Lung (tissue), 12 donors: Measurements from ENCODE around the gene EPHB1. TPM values are rescaled to one million over a fixed set of nuclear protein-coding genes. Genes with fewer than 3 reads are reported as not detected.

ENCODE experiments used
- ATAC-seq: fragments of 200-7000 bp; cut with Tn5 transposase; one replicate; pipeline ENCODE4 v1.9.1; 2020; ENCODE audit warnings: moderate number of reproducible peaks; ENCODE audit not compliant: insufficient read depth, low FRiP score
- DNase-seq, 3 donors: peaks; one replicate each; pipeline ENCODE4 v3.0.0-alpha.2; 2013 to 2017
- H3K27ac ChIP-seq, 2 donors: one replicate each; pipeline ENCODE4 v1.5.1; 2013; ENCODE audit warnings: mild to moderate bottlenecking in 2 of 2, moderate library complexity in 2 of 2, control low read depth in 1 of 2, inconsistent platforms in 1 of 2, low read depth in 1 of 2, low read length in 1 of 2
- H3K27me3 ChIP-seq, 3 donors: one replicate each; pipeline ENCODE4 v1.5.1; 2013; ENCODE audit warnings: low read length in 2 of 3; ENCODE audit not compliant: control insufficient read depth in 3 of 3, insufficient read depth in 3 of 3
- H3K36me3 ChIP-seq, 4 donors: one replicate each; pipeline ENCODE4 v1.5.1; 2013; ENCODE audit warnings: low read length in 4 of 4, mild to moderate bottlenecking in 1 of 4, moderate library complexity in 1 of 4; ENCODE audit not compliant: control insufficient read depth in 4 of 4, insufficient read depth in 4 of 4
- H3K4me1 ChIP-seq, 5 donors: one replicate each; pipeline ENCODE4 v1.5.1; 2013; ENCODE audit warnings: low read length in 5 of 5, mild to moderate bottlenecking in 2 of 5, moderate library complexity in 1 of 5; ENCODE audit not compliant: control insufficient read depth in 5 of 5, insufficient read depth in 5 of 5
- H3K4me3 ChIP-seq: one replicate; pipeline ENCODE4 v1.5.1; 2013; ENCODE audit warnings: mild to moderate bottlenecking, control low read depth, moderate library complexity
- H3K9ac ChIP-seq, 2 donors: one replicate each; pipeline ENCODE4 v1.5.1; 2013; ENCODE audit warnings: low read length in 2 of 2, control low read depth in 1 of 2; ENCODE audit not compliant: insufficient read depth in 1 of 2
- H3K9me3 ChIP-seq, 4 donors: one replicate each; pipeline ENCODE4 v1.5.1; 2013; ENCODE audit warnings: low read length in 3 of 4, mild to moderate bottlenecking in 1 of 4, moderate library complexity in 1 of 4; ENCODE audit not compliant: control insufficient read depth in 4 of 4, insufficient read depth in 3 of 4
- WGBS, 2 donors: extraction: QIAGEN DNeasy Blood & Tissue Kit; methylation state at CpG; one replicate each; pipeline ENCODE4 v1.1.7; 2013; 5-methylcytosine and 5-hydroxymethylcytosine counted together
- polyA plus RNA-seq, 2 donors: library from polyadenylated mRNA; stranded (reverse); fragments of 200-250 nt; gene quantifications; one replicate each; pipeline ENCODE4 v1.2.1, GENCODE V29; 2013
- total RNA-seq, 2 donors: library from RNA; depleted of rRNA in 1 of 2; stranded (reverse); fragments of >200 nt in 1 of 2; gene quantifications; one replicate each; pipeline ENCODE4 v1.2.1, GENCODE V29; 2014 to 2021
- TF ChIP-seq, protein P1 (sequence below): IDR thresholded peaks from 2 replicates; pipeline ENCODE4 v1.5.1; 2012; ENCODE audit warnings: mild to moderate bottlenecking; ENCODE audit errors: control extremely low read depth, extremely low read depth
- donor health status: control.
- donor health status: control.
- donor health status: Bipolar disorder and iron deficiency.
- donor health status: healthy.
- donor health status: DM: yes; HTN: yes; CAD: no.

The EPHB1 gene
- total and polyA plus RNA-seq, 4 donors, result 0.30 to 6.3 (median 2.1) TPM

DNA sequence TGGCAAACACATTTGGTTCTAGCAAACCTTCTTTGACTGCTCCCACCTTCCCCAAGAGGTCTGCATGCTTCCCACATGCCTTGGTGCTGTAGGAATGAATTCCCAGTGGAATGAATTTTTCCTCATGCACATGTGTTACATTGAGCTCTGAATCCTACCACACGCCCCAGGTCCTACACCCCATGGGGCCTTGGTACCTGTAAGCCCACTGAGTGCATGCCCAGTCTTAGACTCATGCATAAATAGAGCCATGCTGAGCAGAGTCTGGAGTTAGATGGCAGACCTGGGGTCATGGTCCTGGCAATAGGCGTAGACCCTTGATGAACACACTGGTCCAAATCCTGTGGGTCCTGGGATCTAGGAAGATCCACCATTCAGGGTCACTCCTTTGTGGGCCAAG, 81.8 kb downstream of the EPHB1 start:
- TF ChIP-seq, protein P1, sequence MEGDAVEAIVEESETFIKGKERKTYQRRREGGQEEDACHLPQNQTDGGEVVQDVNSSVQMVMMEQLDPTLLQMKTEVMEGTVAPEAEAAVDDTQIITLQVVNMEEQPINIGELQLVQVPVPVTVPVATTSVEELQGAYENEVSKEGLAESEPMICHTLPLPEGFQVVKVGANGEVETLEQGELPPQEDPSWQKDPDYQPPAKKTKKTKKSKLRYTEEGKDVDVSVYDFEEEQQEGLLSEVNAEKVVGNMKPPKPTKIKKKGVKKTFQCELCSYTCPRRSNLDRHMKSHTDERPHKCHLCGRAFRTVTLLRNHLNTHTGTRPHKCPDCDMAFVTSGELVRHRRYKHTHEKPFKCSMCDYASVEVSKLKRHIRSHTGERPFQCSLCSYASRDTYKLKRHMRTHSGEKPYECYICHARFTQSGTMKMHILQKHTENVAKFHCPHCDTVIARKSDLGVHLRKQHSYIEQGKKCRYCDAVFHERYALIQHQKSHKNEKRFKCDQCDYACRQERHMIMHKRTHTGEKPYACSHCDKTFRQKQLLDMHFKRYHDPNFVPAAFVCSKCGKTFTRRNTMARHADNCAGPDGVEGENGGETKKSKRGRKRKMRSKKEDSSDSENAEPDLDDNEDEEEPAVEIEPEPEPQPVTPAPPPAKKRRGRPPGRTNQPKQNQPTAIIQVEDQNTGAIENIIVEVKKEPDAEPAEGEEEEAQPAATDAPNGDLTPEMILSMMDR, result no peak
- DNase-seq, result no peak
- Histone ChIP-seq H3K27me3 (no peaks in the 10 kb centered on the region), H3K9ac (no peak overlapping the region), H3K9me3 (peaks cover 0 to 9% (median 0%) of the 10 kb centered on the region in 4 donors), H3K4me1 (no peaks in the 10 kb centered on the region), H3K27ac (no peak overlapping the region), H3K4me3 (no peak overlapping the region), H3K36me3 (no peaks in the 10 kb centered on the region)
- 93 to 95% methylated on average over 2 of the region's 2 CpGs for WGBS, 2 donors
- ATAC-seq, result no peak

GRCh38 chr3:134877788-134878187, 82.7 kb downstream of the EPHB1 start:
- ATAC-seq, result no peak
- H3K27ac ChIP-seq, result no peak overlapping the region
- no peaks in the 10 kb centered on the region for H3K4me1 ChIP-seq
- no peak for DNase-seq
- no peak overlapping the region for H3K4me3 ChIP-seq
- TF ChIP-seq, protein P1, result no peak
- WGBS, 2 donors, result 84 to 94% methylated on average over 5 of the region's 5 CpGs
- H3K36me3 ChIP-seq, result no peaks in the 10 kb centered on the region
- H3K9ac ChIP-seq, result no peak overlapping the region
- H3K27me3 ChIP-seq, result no peaks in the 10 kb centered on the region
- H3K9me3 ChIP-seq, result peaks cover 0 to 9% (median 0%) of the 10 kb centered on the region in 4 donors

GRCh38 chr3:134879990-134880389, 84.9 kb downstream of the EPHB1 start:
- Histone ChIP-seq H3K36me3 (no peaks in the 10 kb centered on the region), H3K27me3 (no peaks in the 10 kb centered on the region), H3K9ac (no peak overlapping the region), H3K27ac (no peak overlapping the region), H3K9me3 (peaks cover 0 to 9% (median 0%) of the 10 kb centered on the region in 4 donors), H3K4me1 (no peaks in the 10 kb centered on the region), H3K4me3 (no peak overlapping the region)
- DNase-seq (no peak), ATAC-seq (no peak)
- WGBS, 2 donors, result 68 to 74% methylated on average over 1 of the region's 1 CpG
- TF ChIP-seq, protein P1, result no peak

- WGBS, 2 donors, result 92 to 94% methylated on average over 4 of the region's 4 CpGs
- ATAC-seq, result no peak
- TF ChIP-seq, protein P1, result no peak
- Histone ChIP-seq H3K9ac (no peak overlapping the region), H3K4me1 (no peaks in the 10 kb centered on the region), H3K27ac (no peak overlapping the region), H3K36me3 (no peaks in the 10 kb centered on the region), H3K27me3 (no peaks in the 10 kb centered on the region), H3K9me3 (peaks cover 0 to 9% (median 0%) of the 10 kb centered on the region in 4 donors), H3K4me3 (no peak overlapping the region)
- no peak for DNase-seq
Observed at GRCh38 chr3:134880431-134880830, 85.4 kb downstream of the EPHB1 start.
